ENCODE results near the gene FOXL2NB.

GRCh38 chr3:138947495-138948121 is 591 bp downstream of the FOXL2NB start:
- TF ChIP-seq CTCF (IDR thresholded peaks at IDR 0.05) (no peak), POLR2A (IDR thresholded peaks at IDR 0.05) (no peak)

Data from adrenal gland (tissue), 5 donors.